H9 (cell line): ENCODE results near the gene LCN2. TPM values are rescaled to one million over a fixed set of nuclear protein-coding genes. Genes with fewer than 3 reads are reported as not detected.
A peak's percentile ranks its signal among the peaks of the same experiment; 100 is the strongest.

Experiments
- DNase-seq: peaks from one replicate; pipeline ENCODE4 v3.0.0-alpha.2; 2017
- H2AFZ ChIP-seq: one replicate; pipeline ENCODE4 v1.6.1; 2013; ENCODE audit warnings: mild to moderate bottlenecking, low read length, control low read depth, moderate library complexity
- H2AK5ac ChIP-seq: 2 replicates; pipeline ENCODE4 v1.6.1; 2013; ENCODE audit warnings: low read length, control low read depth, mixed read lengths; ENCODE audit not compliant: insufficient read length
- H2BK120ac ChIP-seq: one replicate; pipeline ENCODE4 v1.6.1; 2013; ENCODE audit warnings: low read depth, mild to moderate bottlenecking, low read length, control low read depth, inconsistent platforms; ENCODE audit not compliant: poor library complexity, severe bottlenecking
- H2BK12ac ChIP-seq: 2 replicates; pipeline ENCODE4 v1.6.1; 2013; ENCODE audit warnings: low read length, control low read depth, mixed read lengths, low read depth; ENCODE audit not compliant: insufficient read length
- H2BK15ac ChIP-seq: 2 replicates; pipeline ENCODE4 v1.6.1; 2013; ENCODE audit warnings: low read depth, low read length, control low read depth
- H2BK20ac ChIP-seq: one replicate; pipeline ENCODE4 v1.6.1; 2013; ENCODE audit warnings: low read depth, mild to moderate bottlenecking, low read length, control low read depth, inconsistent platforms; ENCODE audit not compliant: poor library complexity, severe bottlenecking
- H2BK5ac ChIP-seq: 2 replicates; pipeline ENCODE4 v1.6.1; 2013; ENCODE audit warnings: low read length, control low read depth, mixed read lengths; ENCODE audit not compliant: insufficient read length
- H3K14ac ChIP-seq: 2 replicates; pipeline ENCODE4 v1.6.1; 2013; ENCODE audit warnings: low read length, control low read depth; ENCODE audit not compliant: insufficient read depth
- H3K18ac ChIP-seq: 2 replicates; pipeline ENCODE4 v1.6.1; 2013; ENCODE audit warnings: low read depth, mild to moderate bottlenecking, mixed read lengths, low read length, control low read depth; ENCODE audit not compliant: insufficient read length
- H3K23ac ChIP-seq: 2 replicates; pipeline ENCODE4 v1.6.1; 2013; ENCODE audit warnings: low read length, control low read depth, mixed read lengths, low read depth; ENCODE audit not compliant: insufficient read length
- H3K23me2 ChIP-seq: 2 replicates; pipeline ENCODE4 v1.6.1; 2013; ENCODE audit warnings: low read depth, mild to moderate bottlenecking, mixed read lengths, low read length, control low read depth; ENCODE audit not compliant: insufficient read length, poor library complexity, severe bottlenecking
- H3K27ac ChIP-seq: 2 replicates; pipeline ENCODE4 v1.5.1; 2013; ENCODE audit warnings: low read length, control low read depth, mixed read lengths, low read depth; ENCODE audit not compliant: insufficient read length
- H3K27me3 ChIP-seq: 2 replicates; pipeline ENCODE4 v1.6.1; 2013; ENCODE audit warnings: low read length, control low read depth, inconsistent platforms; ENCODE audit not compliant: insufficient read depth
- H3K4ac ChIP-seq: 2 replicates; pipeline ENCODE4 v1.6.1; 2013; ENCODE audit warnings: low read depth, mild to moderate bottlenecking, control low read depth, inconsistent platforms, low read length, moderate library complexity
- H3K4me1 ChIP-seq: 2 replicates; pipeline ENCODE4 v1.6.1; 2013; ENCODE audit warnings: low read length, control low read depth, inconsistent platforms; ENCODE audit not compliant: insufficient read depth
- H3K4me2 ChIP-seq: 2 replicates; pipeline ENCODE4 v1.6.1; 2013; ENCODE audit warnings: low read length, control low read depth, mixed read lengths; ENCODE audit not compliant: insufficient read length, insufficient read depth
- H3K56ac ChIP-seq: 2 replicates; pipeline ENCODE4 v1.6.1; 2013; ENCODE audit warnings: low read depth, mild to moderate bottlenecking, mixed read lengths, low read length, control low read depth; ENCODE audit not compliant: insufficient read length
- H3K79me1 ChIP-seq: 2 replicates; pipeline ENCODE4 v1.6.1; 2013; ENCODE audit warnings: low read depth, mild to moderate bottlenecking, moderate library complexity, low read length, control low read depth, inconsistent platforms; ENCODE audit not compliant: insufficient read depth, poor library complexity, severe bottlenecking
- H3K79me2 ChIP-seq: 2 replicates; pipeline ENCODE4 v1.6.1; 2013; ENCODE audit warnings: low read length, control low read depth, inconsistent platforms; ENCODE audit not compliant: insufficient read depth
- H3K9ac ChIP-seq: 2 replicates; pipeline ENCODE4 v1.6.1; 2013; ENCODE audit warnings: low read length, control low read depth, mixed read lengths; ENCODE audit not compliant: insufficient read length; ENCODE audit errors: extremely low read depth
- H3K9me3 ChIP-seq: one replicate; pipeline ENCODE4 v1.6.1; 2013; ENCODE audit warnings: low read depth, low read length, inconsistent platforms; ENCODE audit not compliant: control insufficient read depth
- H3T11ph ChIP-seq: one replicate; pipeline ENCODE4 v1.6.1; 2013; ENCODE audit warnings: mild to moderate bottlenecking, low read length, control low read depth, inconsistent platforms
- H4K20me1 ChIP-seq: one replicate; pipeline ENCODE4 v1.6.1; 2013; ENCODE audit not compliant: control insufficient read depth, insufficient read length, insufficient read depth
- H4K5ac ChIP-seq: 2 replicates; pipeline ENCODE4 v1.6.1; 2013; ENCODE audit warnings: low read depth, mild to moderate bottlenecking, mixed read lengths, low read length, control low read depth; ENCODE audit not compliant: insufficient read length
- H4K8ac ChIP-seq: replicated peaks from 2 replicates; pipeline ENCODE4 v1.6.1; 2013; ENCODE audit warnings: low read length, control low read depth, mixed read lengths, low read depth; ENCODE audit not compliant: insufficient read length
- H4K91ac ChIP-seq: 2 replicates; pipeline ENCODE4 v1.6.1; 2013; ENCODE audit warnings: low read depth, mild to moderate bottlenecking, moderate library complexity, mixed read lengths, low read length, control low read depth; ENCODE audit not compliant: insufficient read length
- H3K27ac Mint-ChIP-seq, 3 experiments: 2 replicates in 2 of 3; 3 replicates in 1 of 3; pipeline ENCODE4 v1.8.0; 2020 to 2021; ENCODE audit warnings: mixed read lengths in 3 of 3, mild to moderate bottlenecking in 1 of 3, moderate library complexity in 1 of 3
- H3K27me3 Mint-ChIP-seq: 2 replicates; pipeline ENCODE4 v1.8.0; 2021; ENCODE audit warnings: low read depth, mild to moderate bottlenecking, moderate library complexity, mixed read lengths
- H3K36me3 Mint-ChIP-seq, 3 experiments: 2 replicates in 2 of 3; 3 replicates in 1 of 3; pipeline ENCODE4 v1.8.0; 2020 to 2021; ENCODE audit warnings: low read depth in 3 of 3, mixed read lengths in 3 of 3; ENCODE audit not compliant: insufficient read depth in 1 of 3
- H3K4me1 Mint-ChIP-seq, 2 experiments: 2 replicates each; pipeline ENCODE4 v1.8.0; 2020; ENCODE audit warnings: mixed read lengths in 2 of 2
- H3K4me3 Mint-ChIP-seq, 2 experiments: 2 replicates in 1 of 2; 3 replicates in 1 of 2; pipeline ENCODE4 v1.8.0; 2020 to 2021; ENCODE audit warnings: mild to moderate bottlenecking in 2 of 2, mixed read lengths in 2 of 2, moderate library complexity in 1 of 2
- H3K9me3 Mint-ChIP-seq, 2 experiments: 2 replicates in 1 of 2; 3 replicates in 1 of 2; pipeline ENCODE4 v1.8.0; 2020; ENCODE audit warnings: mild to moderate bottlenecking in 2 of 2, mixed read lengths in 2 of 2, moderate library complexity in 1 of 2
- WGBS: extraction: QIAGEN DNeasy Blood & Tissue Kit; methylation state at CpG from one replicate; pipeline ENCODE4 v1.1.7; 2013; ENCODE audit warnings: missing lambda C conversion rate, low lambda C conversion rate, mixed read lengths; ENCODE audit not compliant: insufficient read length; ENCODE audit errors: extremely low coverage; 5-methylcytosine and 5-hydroxymethylcytosine counted together
- total RNA-seq: library from RNA; stranded (reverse); gene quantifications from 2 replicates; pipeline ENCODE4 v1.2.1, GENCODE V29; 2021
- TF ChIP-seq, protein P1 (sequence below): fragments of 200-600 bp; sonication (generic); conservative IDR thresholded peaks from 3 replicates; pipeline ENCODE4 v1.8.0; 2021; ENCODE audit warnings: antibody characterized with exemption, mild to moderate bottlenecking

The LCN2 gene
- total RNA-seq, 1 experiment from 2014 or later = not detected

DNA sequence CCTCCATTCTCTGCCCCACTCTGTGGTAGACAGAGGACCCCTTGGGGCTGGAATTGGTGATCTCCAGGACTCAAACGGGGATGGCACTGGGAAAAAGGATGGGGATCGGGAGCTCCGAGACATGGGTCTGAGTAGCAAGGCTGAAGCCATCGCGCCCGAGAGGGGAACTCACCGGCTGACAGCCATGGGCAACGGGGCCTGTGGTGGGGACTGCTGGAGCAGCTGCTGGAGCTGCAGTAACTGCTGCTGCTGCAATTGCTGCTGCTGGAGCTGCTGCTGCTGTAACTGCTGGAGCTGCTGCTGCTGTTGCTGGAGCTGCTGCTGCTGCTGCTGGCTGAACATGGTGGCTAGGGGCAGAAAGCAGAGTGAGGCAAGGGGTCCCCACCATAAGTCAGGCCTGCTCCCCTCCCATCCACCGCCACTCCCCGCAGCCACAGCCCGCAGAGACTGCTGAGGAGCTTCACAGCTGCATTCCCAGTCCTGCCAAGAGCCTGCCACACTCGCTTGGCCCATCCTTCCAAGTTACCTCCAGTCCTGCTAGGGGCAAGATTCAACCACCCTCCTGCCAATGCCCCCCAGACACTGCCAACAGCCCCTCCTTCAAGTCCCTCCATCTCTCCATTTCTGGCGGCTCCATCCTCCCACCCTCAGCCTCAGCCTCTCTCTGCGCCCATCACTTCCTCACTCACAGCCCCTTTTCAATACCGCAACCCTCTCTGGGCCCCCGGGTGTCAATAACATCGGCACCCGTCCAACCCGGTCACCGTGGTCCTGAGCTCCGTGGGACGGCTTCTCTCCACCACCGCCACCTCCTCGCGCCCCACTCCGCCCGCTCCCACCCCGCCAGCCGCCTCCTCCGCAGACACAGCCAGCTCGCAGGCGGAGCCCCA lies 41.5 kb downstream of the LCN2 start:
- peaks cover 11% of the 10 kb centered on the region for H3K23me2 ChIP-seq
- Mint-ChIP-seq H3K4me3 (peak overlapping the region; percentile 84 to 97), H3K9me3 (no peaks in the 10 kb centered on the region), H3K27me3 (no peaks in the 10 kb centered on the region), H3K27ac (peak overlapping the region in 2 of 3 experiments; percentile 42 to 65; a peak in 3 of 7 replicates), H3K4me1 (peaks cover 9 to 14% of the 10 kb centered on the region in 2 experiments), H3K36me3 (peaks cover 14 to 35% (median 23%) of the 10 kb centered on the region in 3 experiments; a peak in 6 of 7 replicates)
- H2BK120ac ChIP-seq = no peak overlapping the region
- H3K27ac ChIP-seq = no peak overlapping the region
- H3K18ac ChIP-seq = no peak overlapping the region
- no peaks in the 10 kb centered on the region for H4K20me1 ChIP-seq
- H3K14ac ChIP-seq = no peak overlapping the region; the same call in 1 of the 2 replicates
- H3K9ac ChIP-seq = peak overlapping the region; percentile 3
- H3K23ac ChIP-seq = no peak overlapping the region
- no peak overlapping the region for H4K91ac ChIP-seq
- no peaks in the 10 kb centered on the region for H3K4me1 ChIP-seq
- no peak overlapping the region for H2BK12ac ChIP-seq
- H3K4ac ChIP-seq = no peak overlapping the region
- H2BK5ac ChIP-seq = no peak overlapping the region
- H2AK5ac ChIP-seq = no peak overlapping the region
- no CpG with 5 or more reads among the region's 32 CpGs for WGBS
- H4K8ac ChIP-seq = no peak overlapping the region
- no peak overlapping the region for H2BK15ac ChIP-seq
- TF ChIP-seq, protein P1, sequence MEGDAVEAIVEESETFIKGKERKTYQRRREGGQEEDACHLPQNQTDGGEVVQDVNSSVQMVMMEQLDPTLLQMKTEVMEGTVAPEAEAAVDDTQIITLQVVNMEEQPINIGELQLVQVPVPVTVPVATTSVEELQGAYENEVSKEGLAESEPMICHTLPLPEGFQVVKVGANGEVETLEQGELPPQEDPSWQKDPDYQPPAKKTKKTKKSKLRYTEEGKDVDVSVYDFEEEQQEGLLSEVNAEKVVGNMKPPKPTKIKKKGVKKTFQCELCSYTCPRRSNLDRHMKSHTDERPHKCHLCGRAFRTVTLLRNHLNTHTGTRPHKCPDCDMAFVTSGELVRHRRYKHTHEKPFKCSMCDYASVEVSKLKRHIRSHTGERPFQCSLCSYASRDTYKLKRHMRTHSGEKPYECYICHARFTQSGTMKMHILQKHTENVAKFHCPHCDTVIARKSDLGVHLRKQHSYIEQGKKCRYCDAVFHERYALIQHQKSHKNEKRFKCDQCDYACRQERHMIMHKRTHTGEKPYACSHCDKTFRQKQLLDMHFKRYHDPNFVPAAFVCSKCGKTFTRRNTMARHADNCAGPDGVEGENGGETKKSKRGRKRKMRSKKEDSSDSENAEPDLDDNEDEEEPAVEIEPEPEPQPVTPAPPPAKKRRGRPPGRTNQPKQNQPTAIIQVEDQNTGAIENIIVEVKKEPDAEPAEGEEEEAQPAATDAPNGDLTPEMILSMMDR = no peak
- no peaks in the 10 kb centered on the region for H3K79me2 ChIP-seq
- H3T11ph ChIP-seq = no peak overlapping the region
- H3K79me1 ChIP-seq = no peaks in the 10 kb centered on the region
- H2BK20ac ChIP-seq = no peak overlapping the region
- no peak for DNase-seq
- no peaks in the 10 kb centered on the region for H3K9me3 ChIP-seq
- H3K4me2 ChIP-seq = peak overlapping the region; percentile 89
- no peak overlapping the region for H2AFZ ChIP-seq
- no peak overlapping the region for H3K56ac ChIP-seq
- H4K5ac ChIP-seq = no peak overlapping the region
- H3K27me3 ChIP-seq = no peaks in the 10 kb centered on the region
